Epithelial cell of esophagus (primary cell): ENCODE results near the gene KCNE3.
A peak's percentile ranks its signal among the peaks of the same experiment; 100 is the strongest.
"Not testable (repeated sequence)": the region's sequence is repeated elsewhere in the genome, so short reads cannot be mapped to it uniquely, and the experiment has no call there.

Experiments used
- DNase-seq: peaks from one replicate; pipeline ENCODE4 v3.0.0; 2010; ENCODE audit warnings: low read depth
- H3K4me3 ChIP-seq: 2 replicates; pipeline ENCODE4 v1.5.1; 2011; ENCODE audit warnings: mild to moderate bottlenecking, low read length, control low read depth
- CTCF ChIP-seq: IDR thresholded peaks from 2 replicates; pipeline ENCODE4 v1.5.1; 2011; ENCODE audit warnings: low read depth, mild to moderate bottlenecking, low read length, control low read depth, inconsistent platforms; ENCODE audit not compliant: insufficient read depth; ENCODE audit errors: missing control alignments

Gene KCNE3

GRCh38 chr11:74429205-74429604, 38.1 kb downstream of the KCNE3 start:
- no peak for DNase-seq
- no peak overlapping the region for H3K4me3 ChIP-seq
- TF ChIP-seq CTCF = no peak

- DNase-seq = no peak
- H3K4me3 ChIP-seq = no peak overlapping the region
- no peak for TF ChIP-seq CTCF
Observed at GRCh38 chr11:74427384-74427886, 39.9 kb downstream of the KCNE3 start.

- H3K4me3 ChIP-seq = no peak overlapping the region
- no peak for DNase-seq
- TF ChIP-seq CTCF = no peak
Observed at GRCh38 chr11:74425100-74425499, 42.2 kb downstream of the KCNE3 start.

- H3K4me3 ChIP-seq = no peak overlapping the region
- peak; percentile 82 for DNase-seq
- TF ChIP-seq CTCF = no peak
Observed at GRCh38 chr11:74418509-74418895, 48.8 kb downstream of the KCNE3 start.

GRCh38 chr11:74417860-74418508, 49.4 kb downstream of the KCNE3 start:
- no peak for DNase-seq

GRCh38 chr11:74417379-74417804, 50.0 kb downstream of the KCNE3 start:
- peak; percentile 80 for DNase-seq
- no peak for TF ChIP-seq CTCF
- H3K4me3 ChIP-seq = no peak overlapping the region

More at GRCh38 chr11:74417860-74418508, 49.4 kb downstream of the KCNE3 start:
- no peak for TF ChIP-seq CTCF
- H3K4me3 ChIP-seq = no peak overlapping the region

- H3K4me3 ChIP-seq, DNase-seq: not testable (repeated sequence)
Observed at GRCh38 chr11:74416974-74417373, 50.4 kb downstream of the KCNE3 start.
